Lower leg skin (tissue), 4 donors: ENCODE results near the gene GCM1. TPM values are rescaled to one million over a fixed set of nuclear protein-coding genes. Genes with fewer than 3 reads are reported as not detected.

Source experiments
- DNase-seq, 2 donors: peaks; one replicate each; pipeline ENCODE4 v3.0.0-alpha.2; 2019; ENCODE audit warnings: low spot score in 2 of 2
- H3K4me3 ChIP-seq: fragments of 200-600 bp; sonication (generic); 2 replicates; pipeline ENCODE4 v1.5.1; 2017; ENCODE audit warnings: mild to moderate bottlenecking, low read depth; ENCODE audit not compliant: poor library complexity, severe bottlenecking
- POLR2A ChIP-seq, 2 donors: fragments of 450-650 bp; IDR thresholded peaks; one replicate each; pipeline ENCODE4 v1.6.1; 2016 to 2017; ENCODE audit warnings: antibody characterized with exemption in 2 of 2, mild to moderate bottlenecking in 1 of 2, moderate library complexity in 1 of 2
- whole genome bisulfite sequencing, 2 donors: methylation state at CpG; one replicate each; pipeline ENCODE4 v1.1.5; 2018; 5-methylcytosine and 5-hydroxymethylcytosine counted together
- intact Hi-C: fragments of 100-400 bp; cut with DNase I; formaldehyde crosslinking; loops from one replicate; pipeline ENCODE4 v1.15.0; 2023; ENCODE audit warnings: low total_unique reads
- total RNA-seq, 4 donors: library from RNA; depleted of rRNA; stranded (reverse); fragments of >200 nt; gene quantifications; one replicate each; pipeline ENCODE4 v1.1.0, GENCODE V29; 2016
- TF ChIP-seq, protein P1 (sequence below), 3 donors: fragments of 450-650 bp; IDR thresholded peaks; one replicate each; pipeline ENCODE4 v1.5.1; 2016; ENCODE audit warnings: antibody characterized with exemption in 3 of 3, mild to moderate bottlenecking in 3 of 3, moderate library complexity in 2 of 3

Gene GCM1
- total RNA-seq, 4 donors from 2014 or later: not detected

DNA sequence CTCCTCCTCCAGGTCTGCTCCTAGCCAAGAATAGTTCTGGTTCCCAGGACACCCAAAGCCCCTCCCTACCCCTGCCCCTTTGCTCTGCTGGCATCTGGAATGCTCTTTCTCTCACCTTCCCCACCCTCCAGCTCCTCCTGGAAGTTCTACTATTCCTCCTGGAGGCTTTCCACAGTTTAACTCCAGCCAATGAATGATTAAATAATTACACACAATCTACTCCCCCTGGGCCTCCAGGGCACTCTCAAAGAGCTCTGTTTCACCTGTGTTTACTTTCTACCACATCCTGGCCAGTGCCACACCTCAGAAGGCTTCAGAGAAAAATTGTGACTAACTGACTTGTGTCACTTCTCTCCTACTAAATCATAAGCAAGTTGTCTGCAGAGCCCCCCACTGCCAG, 36.2 kb downstream of the GCM1 start:
- DNase-seq: no peak

GRCh38 chr6:53111865-53112264, 36.8 kb downstream of the GCM1 start:
- H3K4me3 ChIP-seq: no peak overlapping the region
- TF ChIP-seq POLR2A (IDR thresholded peaks at IDR 0.05): no peak
- TF ChIP-seq, protein P1, sequence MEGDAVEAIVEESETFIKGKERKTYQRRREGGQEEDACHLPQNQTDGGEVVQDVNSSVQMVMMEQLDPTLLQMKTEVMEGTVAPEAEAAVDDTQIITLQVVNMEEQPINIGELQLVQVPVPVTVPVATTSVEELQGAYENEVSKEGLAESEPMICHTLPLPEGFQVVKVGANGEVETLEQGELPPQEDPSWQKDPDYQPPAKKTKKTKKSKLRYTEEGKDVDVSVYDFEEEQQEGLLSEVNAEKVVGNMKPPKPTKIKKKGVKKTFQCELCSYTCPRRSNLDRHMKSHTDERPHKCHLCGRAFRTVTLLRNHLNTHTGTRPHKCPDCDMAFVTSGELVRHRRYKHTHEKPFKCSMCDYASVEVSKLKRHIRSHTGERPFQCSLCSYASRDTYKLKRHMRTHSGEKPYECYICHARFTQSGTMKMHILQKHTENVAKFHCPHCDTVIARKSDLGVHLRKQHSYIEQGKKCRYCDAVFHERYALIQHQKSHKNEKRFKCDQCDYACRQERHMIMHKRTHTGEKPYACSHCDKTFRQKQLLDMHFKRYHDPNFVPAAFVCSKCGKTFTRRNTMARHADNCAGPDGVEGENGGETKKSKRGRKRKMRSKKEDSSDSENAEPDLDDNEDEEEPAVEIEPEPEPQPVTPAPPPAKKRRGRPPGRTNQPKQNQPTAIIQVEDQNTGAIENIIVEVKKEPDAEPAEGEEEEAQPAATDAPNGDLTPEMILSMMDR (IDR thresholded peaks at IDR 0.05): no peak
- intact Hi-C loops: no loop called here
- 63 to 64% methylated on average over 6 of the region's 6 CpGs for WGBS, 2 donors
- no peak for DNase-seq

More for the DNA sequence above, 36.2 kb downstream of the GCM1 start:
- intact Hi-C loops: no loop called here
- H3K4me3 ChIP-seq: no peak overlapping the region
- TF ChIP-seq, protein P1 (IDR thresholded peaks at IDR 0.05): no peak
- TF ChIP-seq POLR2A (IDR thresholded peaks at IDR 0.05): no peak

DNA sequence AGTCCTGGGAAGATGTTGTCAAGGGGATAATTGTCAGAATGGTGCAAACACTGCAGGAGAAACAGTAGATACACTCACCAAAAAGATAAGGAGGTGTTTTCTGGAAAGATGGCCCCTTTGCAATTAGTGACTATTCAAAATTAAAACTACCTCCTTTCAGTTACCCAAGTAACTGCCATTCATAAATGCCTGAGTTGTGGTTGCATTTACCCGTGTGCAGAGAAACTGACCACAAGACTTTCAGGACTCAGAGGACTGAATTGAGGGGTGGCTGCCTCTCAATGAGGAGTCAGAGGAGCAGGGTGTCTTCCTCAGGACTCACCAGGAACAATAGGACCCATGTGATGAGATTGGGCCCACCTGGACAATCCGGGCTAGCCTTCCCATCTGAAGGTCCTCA, 39.0 kb downstream of the GCM1 start:
- 88 to 91% methylated on average over 2 of the region's 2 CpGs for WGBS, 2 donors

DNA sequence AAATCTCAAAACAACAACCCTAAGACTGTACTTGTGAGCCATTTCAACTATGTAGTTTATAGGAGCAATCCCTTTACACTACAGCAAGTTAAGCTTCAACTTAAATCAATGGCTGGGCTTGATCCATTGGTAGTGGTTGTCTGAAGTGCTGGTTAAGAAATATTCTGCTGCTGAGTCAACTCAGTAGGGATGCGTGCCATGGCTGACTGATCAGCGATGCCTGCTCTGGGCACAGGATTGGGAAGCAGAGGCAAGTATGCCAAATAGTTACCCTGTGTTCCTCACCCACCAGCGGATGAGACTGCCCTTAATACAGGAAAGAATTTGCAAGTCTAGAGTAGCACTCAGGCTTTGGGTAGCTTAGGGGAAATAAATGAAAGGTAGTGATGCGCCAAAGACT, 41.5 kb downstream of the GCM1 start:
- no peak overlapping the region for H3K4me3 ChIP-seq
- 84 to 89% methylated on average over 4 of the region's 4 CpGs for WGBS, 2 donors
- DNase-seq: no peak
- TF ChIP-seq, protein P1 (IDR thresholded peaks at IDR 0.05): no peak
- TF ChIP-seq POLR2A (IDR thresholded peaks at IDR 0.05): no peak
- intact Hi-C loops: no loop called here

More for the DNA sequence above, 39.0 kb downstream of the GCM1 start:
- intact Hi-C loops: no loop called here
- no peak for TF ChIP-seq POLR2A (IDR thresholded peaks at IDR 0.05)
- TF ChIP-seq, protein P1 (IDR thresholded peaks at IDR 0.05): no peak
- no peak overlapping the region for H3K4me3 ChIP-seq
- no peak for DNase-seq

DNA sequence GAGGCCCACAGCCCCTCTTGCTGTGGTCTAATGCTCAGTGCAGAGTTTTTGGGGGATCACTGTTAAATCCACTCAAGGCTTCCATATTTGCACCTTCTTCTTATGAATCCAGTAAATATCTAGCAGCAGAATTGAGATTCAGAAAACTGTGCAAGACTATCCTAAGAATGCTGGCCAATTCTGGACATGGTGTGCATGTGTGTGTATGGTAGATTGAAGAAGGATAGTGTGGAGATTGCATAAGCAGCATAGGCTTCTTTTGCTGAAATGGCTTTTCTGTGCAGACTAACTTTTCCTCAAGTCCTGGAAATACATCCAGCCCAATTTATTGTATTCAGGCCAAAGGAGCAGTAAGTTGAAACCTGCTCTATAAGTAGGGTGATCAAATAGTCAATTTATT, 43.7 kb downstream of the GCM1 start:
- intact Hi-C loops: no loop called here
- no peak overlapping the region for H3K4me3 ChIP-seq
- TF ChIP-seq, protein P1 (IDR thresholded peaks at IDR 0.05): no peak
- no peak for TF ChIP-seq POLR2A (IDR thresholded peaks at IDR 0.05)
- no peak for DNase-seq

DNA sequence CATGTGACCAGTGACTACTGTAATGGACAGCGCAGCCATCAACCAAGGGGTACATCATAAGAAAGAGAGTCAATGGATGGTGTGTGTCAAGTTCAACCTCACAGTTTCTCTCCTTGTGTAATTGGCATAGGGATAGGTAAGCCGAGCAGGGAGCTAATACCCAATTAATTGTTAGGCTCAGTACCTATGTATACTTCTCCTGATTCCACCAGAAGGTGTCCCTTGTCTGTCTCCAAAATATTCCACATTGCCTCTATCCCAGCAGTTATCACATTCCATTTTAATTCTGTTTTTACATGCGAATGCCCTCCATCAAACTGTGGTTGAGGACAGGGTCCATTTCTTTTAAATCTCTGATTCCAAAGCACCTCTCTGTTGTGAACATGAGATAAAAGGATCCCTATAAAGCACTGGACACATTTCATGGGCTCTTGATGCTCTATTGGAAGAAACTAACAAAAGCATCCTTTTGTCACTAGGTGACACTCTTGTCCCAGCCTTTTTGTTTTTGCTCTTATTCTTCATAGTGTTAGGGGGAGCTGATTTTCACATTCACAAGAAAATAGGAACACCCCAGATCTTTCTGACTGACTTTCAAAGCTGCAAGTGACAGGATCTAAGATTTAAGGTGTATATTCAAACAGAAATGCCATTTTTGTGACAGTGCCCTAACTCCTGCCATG, 44.5 kb downstream of the GCM1 start:
- no peak overlapping the region for H3K4me3 ChIP-seq
- TF ChIP-seq, protein P1 (IDR thresholded peaks at IDR 0.05): no peak
- TF ChIP-seq POLR2A (IDR thresholded peaks at IDR 0.05): no peak
- whole genome bisulfite sequencing, 2 donors: 92 to 93% methylated on average over 3 of the region's 3 CpGs
- intact Hi-C loops: no loop called here
- DNase-seq: no peak
